ENCODE results near the gene LITAF.

DNA sequence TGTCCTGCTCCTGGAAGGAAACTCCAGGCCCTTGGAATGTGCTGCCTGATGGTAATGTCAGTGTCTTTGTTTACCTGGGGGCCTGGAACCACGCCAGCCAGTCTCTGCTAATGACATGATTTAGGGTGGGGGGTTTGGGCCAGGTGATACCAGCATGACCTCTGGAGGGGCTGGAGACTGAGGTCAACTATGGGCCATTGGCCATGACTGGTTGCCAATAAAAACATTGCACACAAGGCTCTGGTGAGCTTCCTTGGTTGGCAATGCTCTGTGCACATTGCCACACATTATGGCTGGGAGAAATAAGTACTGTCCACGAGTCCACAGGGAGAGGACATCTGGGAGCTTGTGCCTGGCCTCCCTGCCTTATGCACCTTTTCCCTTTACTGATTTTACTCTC lies 52.5 kb downstream of the LITAF start:
- no peak for TF ChIP-seq POLR2AphosphoS5 (IDR thresholded peaks at IDR 0.05)
- TF ChIP-seq, protein P1, sequence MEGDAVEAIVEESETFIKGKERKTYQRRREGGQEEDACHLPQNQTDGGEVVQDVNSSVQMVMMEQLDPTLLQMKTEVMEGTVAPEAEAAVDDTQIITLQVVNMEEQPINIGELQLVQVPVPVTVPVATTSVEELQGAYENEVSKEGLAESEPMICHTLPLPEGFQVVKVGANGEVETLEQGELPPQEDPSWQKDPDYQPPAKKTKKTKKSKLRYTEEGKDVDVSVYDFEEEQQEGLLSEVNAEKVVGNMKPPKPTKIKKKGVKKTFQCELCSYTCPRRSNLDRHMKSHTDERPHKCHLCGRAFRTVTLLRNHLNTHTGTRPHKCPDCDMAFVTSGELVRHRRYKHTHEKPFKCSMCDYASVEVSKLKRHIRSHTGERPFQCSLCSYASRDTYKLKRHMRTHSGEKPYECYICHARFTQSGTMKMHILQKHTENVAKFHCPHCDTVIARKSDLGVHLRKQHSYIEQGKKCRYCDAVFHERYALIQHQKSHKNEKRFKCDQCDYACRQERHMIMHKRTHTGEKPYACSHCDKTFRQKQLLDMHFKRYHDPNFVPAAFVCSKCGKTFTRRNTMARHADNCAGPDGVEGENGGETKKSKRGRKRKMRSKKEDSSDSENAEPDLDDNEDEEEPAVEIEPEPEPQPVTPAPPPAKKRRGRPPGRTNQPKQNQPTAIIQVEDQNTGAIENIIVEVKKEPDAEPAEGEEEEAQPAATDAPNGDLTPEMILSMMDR (IDR thresholded peaks at IDR 0.05), result no peak
